Progenitor cell of endocrine pancreas (in vitro differentiated cells): ENCODE data around the gene PCDHGA1. TPM values are rescaled to one million over a fixed set of nuclear protein-coding genes. Genes with fewer than 3 reads are reported as not detected.
"Not testable (repeated sequence)": the region's sequence is repeated elsewhere in the genome, so short reads cannot be mapped to it uniquely, and the experiment has no call there.

ENCODE experiments used
- DNase-seq: peaks from one replicate; pipeline ENCODE4 v3.0.0; 2021; ENCODE audit warnings: low spot score; ENCODE audit not compliant: unreplicated experiment
- H3K27ac Mint-ChIP-seq: 2 replicates; pipeline ENCODE4 v1.8.0; 2021; ENCODE audit warnings: mild to moderate bottlenecking, moderate library complexity, mixed read lengths
- H3K27me3 Mint-ChIP-seq: 2 replicates; pipeline ENCODE4 v1.8.0; 2021; ENCODE audit warnings: mixed read lengths
- H3K36me3 Mint-ChIP-seq: 2 replicates; pipeline ENCODE4 v1.8.0; 2022; ENCODE audit warnings: mixed read lengths; ENCODE audit not compliant: insufficient read depth
- H3K4me1 Mint-ChIP-seq: 2 replicates; pipeline ENCODE4 v1.8.0; 2021; ENCODE audit warnings: low read depth, mixed read lengths
- H3K4me3 Mint-ChIP-seq: 2 replicates; pipeline ENCODE4 v1.8.0; 2021; ENCODE audit warnings: low read depth, mild to moderate bottlenecking, moderate library complexity, mixed read lengths
- H3K9me3 Mint-ChIP-seq: 2 replicates; pipeline ENCODE4 v1.8.0; 2021; ENCODE audit warnings: low read depth, mixed read lengths
- CTCF ChIP-seq: fragments of 200-600 bp; sonication (generic); IDR thresholded peaks from one replicate; pipeline ENCODE4 v1.5.0; 2021; ENCODE audit warnings: antibody characterized with exemption, mild to moderate bottlenecking; ENCODE audit not compliant: unreplicated experiment
- total RNA-seq: library from RNA; stranded (reverse); gene quantifications from 2 replicates; pipeline ENCODE4 v1.2.1, GENCODE V29; 2021

The PCDHGA1 gene
- total RNA-seq, 1 donor from 2014 or later = 1.3 TPM

- no peak for TF ChIP-seq CTCF
- H3K27ac Mint-ChIP-seq = peak overlapping the region; percentile 79
- no peak overlapping the region for H3K4me3 Mint-ChIP-seq
- H3K9me3 Mint-ChIP-seq = peaks cover 55% of the 10 kb centered on the region
- H3K4me1 Mint-ChIP-seq = no peaks in the 10 kb centered on the region
- no peaks in the 10 kb centered on the region for H3K27me3 Mint-ChIP-seq
- DNase-seq = no peak
- peaks cover 65% of the 10 kb centered on the region for H3K36me3 Mint-ChIP-seq
Measured at GRCh38 chr5:141427783-141428426, 97.6 kb downstream of the PCDHGA1 start.

- no peak for TF ChIP-seq CTCF
- peak within 1 kb of the TSS; percentile 93 for H3K27ac Mint-ChIP-seq
- DNase-seq = no peak
- H3K4me1 Mint-ChIP-seq = no peaks in the 10 kb centered on the region
- H3K27me3 Mint-ChIP-seq = no peaks in the 10 kb centered on the region
- H3K4me3 Mint-ChIP-seq = no peak within 1 kb of the TSS
- peaks cover 54% of the 10 kb centered on the region for H3K9me3 Mint-ChIP-seq
- peaks cover 63% of the 10 kb centered on the region for H3K36me3 Mint-ChIP-seq
Measured at GRCh38 chr5:141430332-141431113, 100.2 kb downstream of the PCDHGA1 start, which contains the start of gene PCDHGA12. Gene PCDHGA12, plus strand, starts transcription at chr5:141430507. Its CDS starts 253 bp downstream, at chr5:141430760.

- H3K27me3 Mint-ChIP-seq = no peaks in the 10 kb centered on the region
- H3K4me1 Mint-ChIP-seq = no peaks in the 10 kb centered on the region
- peak overlapping the region; percentile 77 for H3K27ac Mint-ChIP-seq
- H3K9me3 Mint-ChIP-seq = peaks cover 51% of the 10 kb centered on the region
- no peak for TF ChIP-seq CTCF
- no peak overlapping the region for H3K4me3 Mint-ChIP-seq
- H3K36me3 Mint-ChIP-seq = peaks cover 59% of the 10 kb centered on the region
- no peak for DNase-seq
Measured at GRCh38 chr5:141431286-141431685, 101.0 kb downstream of the PCDHGA1 start.

GRCh38 chr5:141432308-141432707 is 102.0 kb downstream of the PCDHGA1 start:
- H3K27ac Mint-ChIP-seq = peak overlapping the region; percentile 77
- not testable (repeated sequence) for H3K4me1 Mint-ChIP-seq, H3K27me3 Mint-ChIP-seq, H3K4me3 Mint-ChIP-seq, DNase-seq
- H3K9me3 Mint-ChIP-seq = peaks cover 51% of the 10 kb centered on the region
- H3K36me3 Mint-ChIP-seq = peaks cover 53% of the 10 kb centered on the region

GRCh38 chr5:141432726-141433125 is 102.4 kb downstream of the PCDHGA1 start:
- H3K4me3 Mint-ChIP-seq, H3K27me3 Mint-ChIP-seq, H3K4me1 Mint-ChIP-seq, DNase-seq, H3K27ac Mint-ChIP-seq: not testable (repeated sequence)
- peaks cover 52% of the 10 kb centered on the region for H3K36me3 Mint-ChIP-seq
- H3K9me3 Mint-ChIP-seq = peaks cover 51% of the 10 kb centered on the region

GRCh38 chr5:141434006-141434405 is 103.7 kb downstream of the PCDHGA1 start:
- no peak overlapping the region for H3K4me3 Mint-ChIP-seq
- H3K4me1 Mint-ChIP-seq = no peaks in the 10 kb centered on the region
- H3K9me3 Mint-ChIP-seq = peaks cover 48% of the 10 kb centered on the region
- no peak for DNase-seq
- TF ChIP-seq CTCF = no peak
- H3K27me3 Mint-ChIP-seq = no peaks in the 10 kb centered on the region
- peaks cover 47% of the 10 kb centered on the region for H3K36me3 Mint-ChIP-seq
- peak overlapping the region; percentile 56 for H3K27ac Mint-ChIP-seq
